ENCODE measurements around the gene KRT81.
"Not testable (repeated sequence)": the region's sequence is repeated elsewhere in the genome, so short reads cannot be mapped to it uniquely, and the experiment has no call there.

The KRT81 gene

GRCh38 chr12:52295663-52296062, 4.3 kb upstream of the KRT81 start:
- DNase-seq, result no peak

- no peak for DNase-seq
Measured at GRCh38 chr12:52294803-52295202, 3.5 kb upstream of the KRT81 start.

- DNase-seq, result no peak
Measured at GRCh38 chr12:52293926-52294325, 2.6 kb upstream of the KRT81 start.

GRCh38 chr12:52290483-52291134, 725 bp downstream of the KRT81 start:
- DNase-seq, result not testable (repeated sequence)

- DNase-seq, result not testable (repeated sequence)
Measured at GRCh38 chr12:52287816-52288805, 3.2 kb downstream of the KRT81 start.

- not testable (repeated sequence) for DNase-seq
Measured at GRCh38 chr12:52286857-52287785, 4.2 kb downstream of the KRT81 start.

GRCh38 chr12:52285851-52286530, 5.3 kb downstream of the KRT81 start:
- no peak for DNase-seq

GRCh38 chr12:52285172-52285745, 6.1 kb downstream of the KRT81 start:
- DNase-seq, result no peak

- DNase-seq, result no peak
Measured at GRCh38 chr12:52284562-52285171, 6.7 kb downstream of the KRT81 start.

- DNase-seq, result no peak
Measured at GRCh38 chr12:52280796-52281560, 10.4 kb downstream of the KRT81 start.

- no peak for DNase-seq
Measured at GRCh38 chr12:52280319-52280795, 11.0 kb downstream of the KRT81 start.

- DNase-seq, result no peak
Measured at GRCh38 chr12:52279422-52280318, 11.7 kb downstream of the KRT81 start.

- peak; percentile 28 to 36 for DNase-seq
Measured at GRCh38 chr12:52278575-52279421, 12.5 kb downstream of the KRT81 start.

GRCh38 chr12:52277486-52278245, 13.7 kb downstream of the KRT81 start:
- DNase-seq, result no peak

- no peak for DNase-seq
Measured at GRCh38 chr12:52275686-52276085, 15.6 kb downstream of the KRT81 start.

GRCh38 chr12:52274521-52275120, 16.7 kb downstream of the KRT81 start, which contains the start of gene KRT86:
Gene KRT86, plus strand, starts transcription at chr12:52274645. Its CDS starts 27,272 bp downstream, at chr12:52301917.
- no peak for DNase-seq

GRCh38 chr12:52271158-52271557, 20.2 kb downstream of the KRT81 start:
- DNase-seq, result no peak
